ENCODE measurements around the gene TLL2. TPM values are rescaled to one million over a fixed set of nuclear protein-coding genes. Genes with fewer than 3 reads are reported as not detected.

Gene TLL2
- polyA plus RNA-seq, 3 donors = not detected

- H3K36me3 ChIP-seq (replicated peaks in 1 of 2; ENCODE audit: control insufficient read depth in 1 of 2, insufficient read depth in 2 of 2, low read length in 2 of 2) = peaks cover 41 to 91% of the 10 kb centered on the region in 2 donors
- H3K4me1 Mint-ChIP-seq = peaks cover 3% of the 10 kb centered on the region
- H3K9ac ChIP-seq (ENCODE audit: insufficient read depth, low read length, poor library complexity, severe bottlenecking) = no peak overlapping the region
- no peak overlapping the region for H3K4me3 ChIP-seq (replicated peaks in 1 of 3; ENCODE audit: low read depth in 2 of 3, low read length in 3 of 3)
- H4K20me1 ChIP-seq (ENCODE audit: insufficient read depth, low read length) = peaks cover 63% of the 10 kb centered on the region
- H3K4me1 ChIP-seq (ENCODE audit: control insufficient read depth in 1 of 2, insufficient read depth in 2 of 2, low read length in 2 of 2) = no peaks in the 10 kb centered on the region
- no peaks in the 10 kb centered on the region for H3K9me3 Mint-ChIP-seq
- peaks cover 25% of the 10 kb centered on the region for H3K79me2 ChIP-seq (ENCODE audit: insufficient read depth, low read length)
- no peak for TF ChIP-seq CTCF (IDR thresholded peaks at IDR 0.05)
- no peak overlapping the region for H3K27ac Mint-ChIP-seq
- no peaks in the 10 kb centered on the region for H3K27me3 ChIP-seq (ENCODE audit: control insufficient read depth in 2 of 2, insufficient read depth in 2 of 2, low read length in 2 of 2)
- no peak overlapping the region for H3K27ac ChIP-seq (ENCODE audit: low read depth in 1 of 2, low read length in 2 of 2)
- H3K27me3 Mint-ChIP-seq (ENCODE audit: low read depth in 3 of 3) = peaks cover 0 to 2% (median 0%) of the 10 kb centered on the region in 3 donors
- H3K4me2 ChIP-seq (replicated peaks; ENCODE audit: extremely low read depth, low read length, poor library complexity, severe bottlenecking) = no peak overlapping the region
- no peak overlapping the region for H2AFZ ChIP-seq (ENCODE audit: insufficient read depth, low read depth, low read length, poor library complexity, severe bottlenecking)
- intact Hi-C loops (cut with micrococcal nuclease) = no loop called here
- H3K9me3 ChIP-seq (replicated peaks in 1 of 2; ENCODE audit: control insufficient read depth in 1 of 2, insufficient read depth in 1 of 2, low read length in 2 of 2) = no peaks in the 10 kb centered on the region
- H3K36me3 Mint-ChIP-seq = peaks cover 52 to 60% of the 10 kb centered on the region in 2 donors
- DNase-seq = no peak
- no peak overlapping the region for H3K4me3 Mint-ChIP-seq
- no CpG with 5 or more reads among the region's 1 CpG for WGBS (ENCODE audit: insufficient coverage)
These were observed 25.0 kb upstream of the TLL2 start for GRCh38 chr10:96538683-96539082.

- H3K4me1 ChIP-seq (ENCODE audit: control insufficient read depth in 1 of 2, insufficient read depth in 2 of 2, low read length in 2 of 2) = no peaks in the 10 kb centered on the region
- Mint-ChIP-seq H3K27me3 (ENCODE audit: low read depth in 3 of 3) (peaks cover 0 to 2% (median 0%) of the 10 kb centered on the region in 3 donors), H3K36me3 (peaks cover 48 to 56% of the 10 kb centered on the region in 2 donors), H3K4me1 (peaks cover 3% of the 10 kb centered on the region), H3K4me3 (no peak overlapping the region), H3K9me3 (no peaks in the 10 kb centered on the region), H3K27ac (no peak overlapping the region)
- no peak overlapping the region for H3K4me2 ChIP-seq (replicated peaks; ENCODE audit: extremely low read depth, low read length, poor library complexity, severe bottlenecking)
- TF ChIP-seq CTCF (IDR thresholded peaks at IDR 0.05) = no peak
- DNase-seq = no peak
- intact Hi-C loops (cut with micrococcal nuclease) = no loop called here
- H3K36me3 ChIP-seq (replicated peaks in 1 of 2; ENCODE audit: control insufficient read depth in 1 of 2, insufficient read depth in 2 of 2, low read length in 2 of 2) = peaks cover 36 to 90% of the 10 kb centered on the region in 2 donors
- H3K9ac ChIP-seq (ENCODE audit: insufficient read depth, low read length, poor library complexity, severe bottlenecking) = no peak overlapping the region
- no peaks in the 10 kb centered on the region for H3K27me3 ChIP-seq (ENCODE audit: control insufficient read depth in 2 of 2, insufficient read depth in 2 of 2, low read length in 2 of 2)
- no peak overlapping the region for H3K4me3 ChIP-seq (replicated peaks in 1 of 3; ENCODE audit: low read depth in 2 of 3, low read length in 3 of 3)
- no peaks in the 10 kb centered on the region for H3K9me3 ChIP-seq (replicated peaks in 1 of 2; ENCODE audit: control insufficient read depth in 1 of 2, insufficient read depth in 1 of 2, low read length in 2 of 2)
- peaks cover 81% of the 10 kb centered on the region for H4K20me1 ChIP-seq (ENCODE audit: insufficient read depth, low read length)
- whole genome bisulfite sequencing (ENCODE audit: insufficient coverage) = no CpG with 5 or more reads among the region's 1 CpG
- H3K27ac ChIP-seq (ENCODE audit: low read depth in 1 of 2, low read length in 2 of 2) = no peak overlapping the region
- H2AFZ ChIP-seq (ENCODE audit: insufficient read depth, low read depth, low read length, poor library complexity, severe bottlenecking) = no peak overlapping the region
- H3K79me2 ChIP-seq (ENCODE audit: insufficient read depth, low read length) = peaks cover 22% of the 10 kb centered on the region
These were observed 22.4 kb upstream of the TLL2 start for GRCh38 chr10:96536129-96536528.
